A549 (cell line): Measurements from ENCODE around the gene SORL1.

Experiments used
- CBX8 ChIP-seq: fragments of 200-600 bp; sonication (generic); IDR thresholded peaks from 2 replicates; pipeline ENCODE4 v1.6.1; 2016
- CTCF ChIP-seq: fragments of >200 bp; sonication (Bioruptor Twin); formaldehyde crosslinking; IDR thresholded peaks from 3 replicates; pipeline ENCODE4 v1.5.1; 2016
- E2F6 ChIP-seq: IDR thresholded peaks from 2 replicates; pipeline ENCODE4 v1.6.1; 2012; ENCODE audit warnings: low read depth, borderline replicate concordance
- HOXB13 ChIP-seq: fragments of 250-450 bp; sonication (Bioruptor Pico); IDR thresholded peaks from 2 replicates; pipeline ENCODE4 v1.5.0; 2020; ENCODE audit warnings: low read depth, mild to moderate bottlenecking, moderate library complexity
- JUN ChIP-seq, 2 experiments: fragments of >200 bp; sonication (Bioruptor Twin); formaldehyde crosslinking; IDR thresholded peaks; 2 replicates in 1 of 2; 3 replicates in 1 of 2; pipeline ENCODE4 v1.6.1; 2016 to 2017
- PBX3 ChIP-seq: IDR thresholded peaks from 2 replicates; pipeline ENCODE4 v1.6.1; 2012
- POLR2A ChIP-seq: IDR thresholded peaks from 2 replicates; pipeline ENCODE4 v1.6.1; 2012; ENCODE audit warnings: mild to moderate bottlenecking, low read length
- RARB ChIP-seq: fragments of 250-450 bp; sonication (Bioruptor Pico); IDR thresholded peaks from 2 replicates; pipeline ENCODE4 v1.8.0; 2021; ENCODE audit warnings: mild to moderate bottlenecking, moderate library complexity
- REST ChIP-seq: fragments of 200-600 bp; sonication (generic); IDR thresholded peaks from 2 replicates; pipeline ENCODE4 v1.6.1; 2016; ENCODE audit warnings: antibody characterized with exemption, mild to moderate bottlenecking, moderate library complexity
- SMC3 ChIP-seq: fragments of >200 bp; sonication (Bioruptor Twin); formaldehyde crosslinking; IDR thresholded peaks from 3 replicates; pipeline ENCODE4 v1.6.1; 2018; ENCODE audit warnings: inconsistent platforms
- SREBF2 ChIP-seq: fragments of 450-650 bp; IDR thresholded peaks from 2 replicates; pipeline ENCODE4 v1.6.1; 2014; ENCODE audit warnings: mild to moderate bottlenecking, moderate library complexity

GRCh38 chr11:121661880-121662486 lies 209.9 kb downstream of the SORL1 start:
- TF ChIP-seq REST = no peak
- no peak for TF ChIP-seq E2F6
- no peak for TF ChIP-seq CTCF
- no peak for TF ChIP-seq CBX8
- TF ChIP-seq RARB (CRISPR knock-in tag) = no peak
- TF ChIP-seq SREBF2 = no peak
- no peak for TF ChIP-seq JUN (IDR thresholded peaks at IDR 0.05)
- no peak for TF ChIP-seq POLR2A
- no peak for TF ChIP-seq HOXB13 (CRISPR knock-in tag)
- no peak for TF ChIP-seq SMC3
- TF ChIP-seq PBX3 = no peak
